NCI-H345 treated with DMSO at 0.1 percent for 48 hours (cell line): Measurements from ENCODE around the gene CTNNA3.
"Not testable (repeated sequence)": the region's sequence is repeated elsewhere in the genome, so short reads cannot be mapped to it uniquely, and the experiment has no call there.

ENCODE experiments used
- DNase-seq: peaks from one replicate; lab custom pipeline; 2025; ENCODE audit not compliant: unreplicated experiment; lab: John Stamatoyannopoulos, UW

CTNNA3 gene

DNA sequence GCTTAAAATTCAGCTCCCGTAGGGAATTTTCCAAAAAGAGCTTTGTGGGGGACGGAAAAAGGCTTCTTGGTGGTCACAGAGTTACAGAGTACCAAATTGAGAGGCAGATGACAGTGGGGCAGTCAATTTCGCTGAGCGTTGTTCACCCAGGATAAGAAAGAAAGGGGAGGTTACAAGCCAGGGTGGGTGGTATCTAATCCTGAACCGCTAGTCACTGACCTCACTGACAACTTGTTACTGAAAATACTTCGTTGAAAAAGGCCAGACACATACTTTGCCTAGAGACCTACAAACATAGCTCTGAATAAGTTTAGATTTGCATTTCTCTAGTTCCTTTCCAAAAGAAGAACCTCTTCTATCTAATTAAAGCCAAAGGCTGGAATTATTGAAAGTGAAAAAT lies at the start of gene CTNNA3:
Gene CTNNA3, minus strand, starts transcription at position 167 of the 400 bp plus-strand sequence.
- no peak for DNase-seq

- no peak for DNase-seq
Measured at GRCh38 chr10:67735430-67735829, 39.4 kb upstream of the CTNNA3 start.

DNA sequence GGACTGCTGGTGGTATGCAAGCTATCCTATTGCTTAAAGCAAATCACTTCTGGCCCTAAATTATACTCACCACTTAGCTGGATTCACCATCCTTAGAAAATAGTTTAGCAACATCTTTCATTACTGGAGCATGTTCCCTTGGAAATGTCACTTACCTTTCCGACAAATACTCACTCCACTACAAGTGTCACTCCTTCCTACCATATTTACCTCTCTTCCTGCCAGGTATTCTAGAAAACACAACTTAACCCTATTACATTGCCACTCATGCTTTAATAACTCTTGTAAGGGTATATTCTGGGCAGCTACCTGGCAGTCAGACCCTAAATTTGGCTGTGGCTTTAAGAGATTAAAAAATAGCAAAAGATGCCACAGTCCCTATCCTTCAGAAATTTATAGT lies 37.5 kb upstream of the CTNNA3 start:
- DNase-seq = no peak

DNA sequence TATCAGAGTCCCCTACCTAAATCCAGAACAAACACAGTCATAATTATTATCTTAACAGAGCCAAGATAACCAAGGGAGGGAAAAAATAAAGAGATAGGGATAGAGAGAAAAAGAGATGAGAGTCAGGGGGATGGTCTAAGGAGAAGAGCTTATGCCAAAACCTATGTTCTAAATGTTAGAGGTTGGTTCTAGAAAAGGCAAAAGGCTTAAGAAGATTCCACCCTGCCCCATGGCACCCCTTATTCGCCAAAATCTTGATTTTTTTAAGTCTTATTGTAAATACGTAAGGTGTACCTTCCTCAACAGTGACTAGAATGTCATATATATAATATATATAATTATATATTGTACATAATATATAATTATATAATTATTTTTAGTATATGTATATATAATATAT lies 29.6 kb upstream of the CTNNA3 start:
- DNase-seq = no peak

- no peak for DNase-seq
Measured at GRCh38 chr10:67723601-67724000, 27.6 kb upstream of the CTNNA3 start.

GRCh38 chr10:67722113-67722512 lies 26.1 kb upstream of the CTNNA3 start:
- DNase-seq = no peak

GRCh38 chr10:67716455-67716854 lies 20.5 kb upstream of the CTNNA3 start:
- not testable (repeated sequence) for DNase-seq

DNA sequence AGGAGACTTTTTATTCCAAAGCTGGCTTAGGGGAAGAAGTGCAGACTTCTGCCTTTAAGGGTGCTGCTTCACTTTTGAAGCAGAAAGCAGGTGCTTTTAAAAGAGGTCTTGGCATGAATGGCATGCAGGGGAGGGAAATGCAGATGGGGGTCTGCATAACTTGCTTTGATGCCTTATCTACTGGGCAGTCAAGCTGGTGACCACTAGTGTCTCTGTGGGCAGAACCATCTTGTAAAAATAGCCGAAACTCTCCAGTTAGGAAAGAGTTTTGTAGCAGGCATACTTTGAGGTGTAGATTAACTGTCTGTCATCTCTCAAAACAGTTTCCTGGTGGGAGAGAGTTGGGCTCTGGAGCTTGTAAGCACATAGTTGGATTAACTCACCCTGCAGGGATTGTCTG lies 9.9 kb upstream of the CTNNA3 start:
- no peak for DNase-seq

DNA sequence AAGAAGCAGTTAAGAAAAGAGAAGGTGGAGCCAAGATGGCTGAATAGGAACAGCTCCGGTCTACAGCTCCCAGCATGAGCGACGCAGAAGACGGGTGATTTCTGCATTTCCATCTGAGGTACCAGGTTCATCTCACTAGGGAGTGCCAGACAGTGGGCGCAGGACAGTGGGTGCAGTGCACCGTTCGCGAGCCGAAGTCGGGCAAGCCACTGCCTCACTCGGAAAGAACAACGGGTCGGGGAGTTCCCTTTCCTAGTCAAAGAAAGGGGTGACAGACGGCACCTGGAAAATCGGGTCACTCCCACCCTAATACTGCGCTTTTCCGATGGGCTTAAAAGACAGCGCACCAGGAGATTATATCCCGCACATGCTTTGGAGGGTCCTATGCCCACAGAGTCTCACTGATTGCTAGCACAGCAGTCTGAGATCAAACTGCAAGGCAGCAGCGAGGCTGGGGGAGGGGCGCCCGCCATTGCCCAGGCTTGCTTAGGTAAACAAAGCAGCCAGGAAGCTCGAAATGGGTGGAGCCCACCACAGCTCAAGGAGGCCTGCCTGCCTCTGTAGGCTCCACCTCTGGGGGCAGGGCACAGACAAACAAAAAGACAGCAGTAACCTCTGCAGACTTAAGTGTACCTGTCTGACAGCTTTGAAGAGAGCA lies 3.7 kb upstream of the CTNNA3 start:
- DNase-seq = not testable (repeated sequence)

- no peak for DNase-seq
Measured at GRCh38 chr10:67698164-67698563, 2.2 kb upstream of the CTNNA3 start.

DNA sequence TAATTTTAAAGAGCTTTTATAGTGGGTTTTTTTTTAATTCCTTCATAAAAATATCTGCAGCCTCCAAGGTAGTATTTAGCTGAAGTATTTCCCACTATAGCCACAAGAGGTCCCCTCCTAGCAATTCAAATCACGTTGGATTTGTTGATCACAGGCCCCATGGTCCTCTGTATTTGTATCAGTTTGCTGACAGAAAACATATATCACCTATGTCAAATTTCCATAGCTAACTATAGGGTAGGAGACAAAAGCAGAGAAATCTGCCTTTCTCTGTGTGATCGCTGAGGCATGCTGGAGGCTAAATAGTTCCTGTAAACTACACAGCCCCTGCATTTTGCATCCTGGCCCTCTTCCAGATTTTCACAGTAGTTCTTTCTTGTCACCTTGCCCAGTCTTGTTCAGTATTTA lies 1.7 kb upstream of the CTNNA3 start:
- no peak for DNase-seq

GRCh38 chr10:67696679-67697078 lies 684 bp upstream of the CTNNA3 start:
- no peak for DNase-seq

GRCh38 chr10:67695555-67695954 lies 440 bp downstream of the CTNNA3 start:
- DNase-seq = no peak

DNA sequence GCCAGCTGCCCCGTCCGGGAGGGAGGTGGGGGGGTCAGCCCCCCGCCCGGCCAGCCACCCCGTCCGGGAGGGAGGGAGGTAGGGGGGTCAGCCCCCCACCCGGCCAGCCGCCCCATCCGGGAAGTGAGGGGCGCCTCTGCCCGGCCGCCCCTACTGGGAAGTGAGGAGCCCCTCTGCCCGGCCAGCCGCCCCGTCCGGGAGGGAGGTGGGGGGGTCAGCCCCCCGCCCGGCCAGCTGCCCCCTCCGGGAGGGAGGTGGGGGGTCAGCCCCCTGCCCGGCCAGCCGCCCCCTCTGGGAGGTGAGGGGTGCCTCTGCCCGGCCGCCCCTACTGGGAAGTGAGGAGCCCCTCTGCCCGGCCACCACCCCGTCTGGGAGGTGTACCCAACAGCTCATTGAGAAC lies 4.1 kb downstream of the CTNNA3 start:
- not testable (repeated sequence) for DNase-seq

DNA sequence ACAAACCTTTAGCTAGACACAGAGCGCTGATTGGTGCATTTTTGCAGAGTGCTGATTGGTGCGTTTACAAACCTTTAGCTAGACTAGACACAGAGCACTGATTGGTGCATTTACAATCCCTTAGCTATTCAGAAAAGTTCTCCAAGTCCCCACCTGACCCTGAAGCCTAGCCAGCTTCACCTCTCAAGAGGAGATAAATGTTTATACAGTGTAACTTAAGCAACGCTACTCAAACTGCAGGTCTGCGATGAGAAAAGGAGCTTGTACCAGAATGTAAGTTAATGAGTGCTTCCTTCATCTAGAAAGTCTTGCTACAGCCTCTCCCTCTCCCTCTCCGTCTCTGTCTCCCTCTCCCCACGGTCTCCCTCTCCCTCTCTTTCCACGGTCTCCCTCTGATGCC lies 5.5 kb downstream of the CTNNA3 start:
- DNase-seq = not testable (repeated sequence)

DNA sequence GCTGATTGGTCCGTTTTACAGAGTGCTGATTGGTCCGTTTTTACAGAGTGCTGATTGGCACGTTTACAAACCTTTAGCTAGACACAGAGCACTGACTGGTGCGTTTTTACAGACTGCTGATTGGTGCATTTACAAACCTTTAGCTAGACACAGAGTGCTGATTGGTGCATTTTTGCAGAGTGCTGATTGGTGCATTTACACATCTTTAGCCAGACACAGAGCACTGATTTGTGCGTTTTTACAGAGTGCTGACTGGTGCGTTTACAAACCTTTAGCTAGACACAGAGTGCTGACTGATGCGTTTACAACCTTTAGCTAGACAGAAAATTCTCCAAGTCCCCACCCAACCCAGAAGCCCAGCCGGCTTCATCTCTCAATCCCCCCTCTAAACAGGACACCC lies 11.9 kb downstream of the CTNNA3 start:
- not testable (repeated sequence) for DNase-seq

DNA sequence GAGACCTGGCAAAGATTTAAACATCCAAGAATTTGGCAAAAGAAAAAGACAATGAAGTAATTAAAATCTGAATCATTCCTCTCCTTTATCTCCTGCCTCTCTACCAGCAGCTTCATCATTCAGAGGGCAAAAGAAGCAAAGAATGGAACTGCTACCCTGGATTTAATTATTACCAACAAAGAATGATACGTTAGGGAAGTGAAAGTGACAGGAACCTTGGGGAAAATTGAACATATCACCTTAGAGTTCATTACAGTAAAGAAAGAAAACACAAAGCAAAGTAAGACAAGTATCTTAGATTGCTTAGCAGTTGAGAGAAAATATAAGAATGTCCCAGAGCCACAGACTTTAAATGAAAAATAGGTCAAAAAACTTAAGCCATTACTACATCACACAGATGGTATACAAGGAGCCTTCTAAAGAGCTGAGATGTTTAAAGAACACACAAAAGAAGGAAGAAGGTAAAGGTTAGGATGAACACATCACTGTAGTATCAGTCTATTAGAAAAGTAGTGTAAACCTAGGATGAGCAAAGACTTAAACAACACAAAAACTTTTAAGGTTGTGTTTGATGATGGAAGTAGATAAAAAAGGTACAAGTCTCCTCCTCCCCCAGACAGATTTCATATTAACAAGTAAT lies 17.5 kb downstream of the CTNNA3 start:
- DNase-seq = no peak

DNA sequence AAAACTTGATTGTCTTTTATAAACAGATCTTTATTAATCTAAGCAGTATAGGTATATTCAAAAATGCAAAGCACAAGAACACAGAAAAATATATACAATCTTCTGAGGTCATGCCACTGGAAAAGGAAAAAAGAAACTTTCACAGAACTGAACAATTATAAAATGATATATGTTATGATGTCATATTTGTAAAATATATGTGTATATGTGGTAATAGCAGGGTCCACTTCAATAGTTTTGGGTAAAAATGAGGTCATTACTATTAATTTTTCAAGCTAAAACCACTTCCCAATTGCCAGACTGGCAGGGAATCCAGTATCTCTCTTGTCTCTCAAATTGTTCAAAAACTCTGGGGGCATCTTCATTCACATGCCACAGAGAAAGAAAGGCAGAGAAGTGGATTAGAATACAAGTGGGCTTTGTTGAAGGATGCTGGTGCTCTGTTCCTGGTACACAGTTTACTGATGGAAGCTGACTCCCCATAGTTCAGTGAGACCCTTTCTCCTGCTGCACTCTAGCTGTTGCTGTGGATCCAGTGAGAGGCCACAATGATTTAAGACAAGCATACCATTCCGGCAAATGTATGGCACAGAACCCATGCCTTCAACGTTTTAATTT lies 19.7 kb downstream of the CTNNA3 start:
- no peak for DNase-seq

DNA sequence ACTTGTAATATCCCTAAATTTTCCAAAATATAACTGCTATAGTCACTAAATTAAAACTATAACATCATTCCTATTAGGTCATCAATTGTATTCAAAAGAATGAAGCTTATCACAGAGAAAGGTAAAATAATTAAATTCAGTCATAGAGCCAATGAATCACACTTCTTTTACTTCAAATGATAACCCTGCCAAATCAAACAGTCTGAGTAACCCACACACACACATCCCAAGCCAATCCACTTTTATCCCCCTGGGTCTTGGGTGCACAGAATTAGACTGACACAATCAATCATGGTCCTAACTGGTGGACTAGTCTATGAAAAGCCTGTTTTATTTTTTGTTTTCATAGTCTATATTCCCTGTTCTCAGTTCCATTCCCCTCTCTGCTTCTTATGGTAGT lies 25.6 kb downstream of the CTNNA3 start:
- DNase-seq = no peak

GRCh38 chr10:67669978-67670377 lies 26.0 kb downstream of the CTNNA3 start:
- no peak for DNase-seq

DNA sequence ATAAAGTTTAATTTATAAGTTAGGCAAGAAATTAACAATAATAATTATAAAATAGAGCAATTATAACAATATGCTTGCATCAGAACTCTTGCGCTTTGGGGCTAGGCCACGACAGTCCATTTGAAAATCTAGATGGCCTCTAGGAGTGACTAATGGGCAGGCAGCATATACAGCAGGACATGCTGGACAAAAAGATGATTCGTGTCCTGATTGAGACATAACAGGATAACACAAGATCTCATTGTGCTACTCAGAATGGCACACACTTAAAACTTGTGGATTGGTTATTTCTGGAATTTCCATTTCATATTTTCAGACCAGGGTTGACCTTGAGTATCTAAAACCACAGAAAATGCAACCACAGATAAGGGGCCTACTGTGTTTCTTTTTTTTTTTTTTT lies 27.5 kb downstream of the CTNNA3 start:
- DNase-seq = no peak

GRCh38 chr10:67667035-67667425 lies 29.0 kb downstream of the CTNNA3 start:
- no peak for DNase-seq
